Chondrocyte (in vitro differentiated cells): Measurements from ENCODE around the gene PSAP. TPM values are rescaled to one million over a fixed set of nuclear protein-coding genes. Genes with fewer than 3 reads are reported as not detected.
A peak's percentile ranks its signal among the peaks of the same experiment; 100 is the strongest.

Experiments used
- DNase-seq: peaks from one replicate; pipeline ENCODE4 v3.0.0; 2021; ENCODE audit warnings: mixed read lengths, low spot score
- H3K27ac Mint-ChIP-seq: one replicate; pipeline ENCODE4 v1.8.0; 2021; ENCODE audit warnings: mild to moderate bottlenecking, moderate library complexity, mixed read lengths; ENCODE audit not compliant: unreplicated experiment
- H3K27me3 Mint-ChIP-seq: 2 replicates; pipeline ENCODE4 v1.8.0; 2021; ENCODE audit warnings: low read depth, mixed read lengths
- H3K36me3 Mint-ChIP-seq: 2 replicates; pipeline ENCODE4 v1.8.0; 2021; ENCODE audit warnings: low read depth, mixed read lengths
- H3K4me1 Mint-ChIP-seq: 2 replicates; pipeline ENCODE4 v1.8.0; 2021; ENCODE audit warnings: low read depth, mild to moderate bottlenecking, mixed read lengths
- H3K4me3 Mint-ChIP-seq: one replicate; pipeline ENCODE4 v1.8.0; 2021; ENCODE audit warnings: mild to moderate bottlenecking, moderate library complexity, mixed read lengths; ENCODE audit not compliant: unreplicated experiment
- H3K9me3 Mint-ChIP-seq: 2 replicates; pipeline ENCODE4 v1.8.0; 2021; ENCODE audit warnings: low read depth, mixed read lengths
- CTCF ChIP-seq: fragments of 200-600 bp; sonication (generic); IDR thresholded peaks from 2 replicates; pipeline ENCODE4 v1.5.0; 2021; ENCODE audit warnings: antibody characterized with exemption, mild to moderate bottlenecking, moderate library complexity
- total RNA-seq: library from RNA; stranded (reverse); gene quantifications from 3 replicates; pipeline ENCODE4 v1.2.1, GENCODE V29; 2021

PSAP gene
- total RNA-seq, 1 donor from 2014 or later: 970 TPM

GRCh38 chr10:71789871-71790270 is 61.2 kb downstream of the PSAP start:
- no peaks in the 10 kb centered on the region for H3K4me1 Mint-ChIP-seq
- DNase-seq: no peak
- no peak overlapping the region for H3K27ac Mint-ChIP-seq
- no peak overlapping the region for H3K4me3 Mint-ChIP-seq
- no peaks in the 10 kb centered on the region for H3K9me3 Mint-ChIP-seq
- H3K27me3 Mint-ChIP-seq: peaks cover 35% of the 10 kb centered on the region
- H3K36me3 Mint-ChIP-seq: no peaks in the 10 kb centered on the region
- TF ChIP-seq CTCF: no peak

GRCh38 chr10:71788954-71789353 is 62.1 kb downstream of the PSAP start:
- TF ChIP-seq CTCF: no peak
- H3K27ac Mint-ChIP-seq: no peak overlapping the region
- no peaks in the 10 kb centered on the region for H3K9me3 Mint-ChIP-seq
- H3K4me1 Mint-ChIP-seq: no peaks in the 10 kb centered on the region
- H3K4me3 Mint-ChIP-seq: no peak overlapping the region
- H3K36me3 Mint-ChIP-seq: no peaks in the 10 kb centered on the region
- no peak for DNase-seq
- peaks cover 43% of the 10 kb centered on the region for H3K27me3 Mint-ChIP-seq

- peaks cover 64% of the 10 kb centered on the region for H3K27me3 Mint-ChIP-seq
- H3K4me1 Mint-ChIP-seq: no peaks in the 10 kb centered on the region
- H3K36me3 Mint-ChIP-seq: no peaks in the 10 kb centered on the region
- H3K27ac Mint-ChIP-seq: no peak overlapping the region
- no peak for TF ChIP-seq CTCF
- no peaks in the 10 kb centered on the region for H3K9me3 Mint-ChIP-seq
- H3K4me3 Mint-ChIP-seq: no peak overlapping the region
- peak; percentile 61 for DNase-seq
These were observed 66.3 kb downstream of the PSAP start for GRCh38 chr10:71784679-71785272.

- DNase-seq: peak; percentile 82
- Mint-ChIP-seq H3K4me3 (no peak overlapping the region), H3K27ac (no peak overlapping the region), H3K27me3 (peaks cover 60% of the 10 kb centered on the region), H3K9me3 (no peaks in the 10 kb centered on the region), H3K4me1 (no peaks in the 10 kb centered on the region), H3K36me3 (no peaks in the 10 kb centered on the region)
- TF ChIP-seq CTCF: no peak
These were observed 67.0 kb downstream of the PSAP start for GRCh38 chr10:71783917-71784678.

- DNase-seq: peak; percentile 58
- no peak overlapping the region for H3K27ac Mint-ChIP-seq
- H3K27me3 Mint-ChIP-seq: peaks cover 56% of the 10 kb centered on the region
- no peak for TF ChIP-seq CTCF
- H3K4me3 Mint-ChIP-seq: no peak overlapping the region
- no peaks in the 10 kb centered on the region for H3K4me1 Mint-ChIP-seq
- no peaks in the 10 kb centered on the region for H3K36me3 Mint-ChIP-seq
- H3K9me3 Mint-ChIP-seq: no peaks in the 10 kb centered on the region
These were observed 68.0 kb downstream of the PSAP start for GRCh38 chr10:71782917-71783490.
